GM18508 (cell line): ENCODE results near the gene TBR1.

Experiments
- ATAC-seq: cut with Tn5 transposase; IDR thresholded peaks from one replicate; pipeline ENCODE4 v1.9.1; 2021; ENCODE audit warnings: moderate number of reproducible peaks; ENCODE audit not compliant: insufficient read depth, unreplicated experiment

The TBR1 gene

GRCh38 chr2:161415987-161416707 lies at the start of gene TBR1:
Gene TBR1 (plus strand): TSS chr2:161416297. CDS start chr2:161416411, 114 bp downstream.
- no peak for ATAC-seq

GRCh38 chr2:161367675-161368074 lies 48.4 kb upstream of the TBR1 start:
- ATAC-seq: no peak

- no peak for ATAC-seq
Observed at GRCh38 chr2:161369311-161369710, 46.8 kb upstream of the TBR1 start.

GRCh38 chr2:161370981-161371380 lies 45.1 kb upstream of the TBR1 start:
- ATAC-seq: no peak

- ATAC-seq: no peak
Observed at GRCh38 chr2:161371869-161372268, 44.2 kb upstream of the TBR1 start.

GRCh38 chr2:161373942-161374341 lies 42.2 kb upstream of the TBR1 start:
- no peak for ATAC-seq

- no peak for ATAC-seq
Observed at GRCh38 chr2:161374446-161374845, 41.7 kb upstream of the TBR1 start.

GRCh38 chr2:161379740-161380139 lies 36.4 kb upstream of the TBR1 start:
- no peak for ATAC-seq

GRCh38 chr2:161381546-161381945 lies 34.6 kb upstream of the TBR1 start:
- ATAC-seq: no peak

GRCh38 chr2:161382747-161383146 lies 33.4 kb upstream of the TBR1 start:
- no peak for ATAC-seq

GRCh38 chr2:161384864-161385263 lies 31.2 kb upstream of the TBR1 start:
- ATAC-seq: peak; percentile 79

- peak; percentile 42 for ATAC-seq
Observed at GRCh38 chr2:161386228-161386824, 29.8 kb upstream of the TBR1 start.

- no peak for ATAC-seq
Observed at GRCh38 chr2:161388146-161388779, 27.8 kb upstream of the TBR1 start.

GRCh38 chr2:161391737-161392506 lies 24.2 kb upstream of the TBR1 start:
- ATAC-seq: no peak

- no peak for ATAC-seq
Observed at GRCh38 chr2:161400076-161400475, 16.0 kb upstream of the TBR1 start.

GRCh38 chr2:161402297-161402696 lies 13.8 kb upstream of the TBR1 start:
- no peak for ATAC-seq

- ATAC-seq: no peak
Observed at GRCh38 chr2:161406316-161406715, 9.8 kb upstream of the TBR1 start.

GRCh38 chr2:161407597-161407996 lies 8.5 kb upstream of the TBR1 start:
- ATAC-seq: no peak

- no peak for ATAC-seq
Observed at GRCh38 chr2:161409308-161409907, 6.7 kb upstream of the TBR1 start.

- no peak for ATAC-seq
Observed at GRCh38 chr2:161412346-161412745, 3.8 kb upstream of the TBR1 start.
